Embryonic facial prominence (tissue), 1 donor: Measurements from ENCODE around the gene SERPINE2.

ENCODE experiments used
- DNase-seq: peaks from one replicate; pipeline ENCODE4 v3.0.0-alpha.2; 2016; ENCODE audit errors: extremely low spot score

Gene SERPINE2

GRCh38 chr2:224039080-224039769, at the start of gene SERPINE2:
Gene SERPINE2, minus strand, starts transcription at chr2:224039286. Its CDS starts 37,386 bp downstream, at chr2:224001900.
- DNase-seq = no peak

- no peak for DNase-seq
Measured at GRCh38 chr2:224086226-224086914, 47.3 kb upstream of the SERPINE2 start.

GRCh38 chr2:224085811-224086210, 46.7 kb upstream of the SERPINE2 start:
- DNase-seq = no peak

GRCh38 chr2:224085246-224085645, 46.2 kb upstream of the SERPINE2 start:
- DNase-seq = no peak

- no peak for DNase-seq
Measured at GRCh38 chr2:224084266-224084892, 45.3 kb upstream of the SERPINE2 start.

GRCh38 chr2:224083638-224084037, 44.6 kb upstream of the SERPINE2 start:
- no peak for DNase-seq

GRCh38 chr2:224078656-224079055, 39.6 kb upstream of the SERPINE2 start:
- no peak for DNase-seq

GRCh38 chr2:224077773-224078507, 38.9 kb upstream of the SERPINE2 start:
- no peak for DNase-seq

GRCh38 chr2:224075588-224075987, 36.5 kb upstream of the SERPINE2 start:
- no peak for DNase-seq

- no peak for DNase-seq
Measured at GRCh38 chr2:224073676-224074075, 34.6 kb upstream of the SERPINE2 start.

- no peak for DNase-seq
Measured at GRCh38 chr2:224072541-224073188, 33.6 kb upstream of the SERPINE2 start.

GRCh38 chr2:224069172-224069571, 30.1 kb upstream of the SERPINE2 start:
- no peak for DNase-seq

GRCh38 chr2:224063298-224063648, 24.2 kb upstream of the SERPINE2 start:
- no peak for DNase-seq

- DNase-seq = no peak
Measured at GRCh38 chr2:224062481-224063297, 23.6 kb upstream of the SERPINE2 start.

GRCh38 chr2:224060783-224061482, 21.8 kb upstream of the SERPINE2 start:
- no peak for DNase-seq

- DNase-seq = no peak
Measured at GRCh38 chr2:224059178-224059577, 20.1 kb upstream of the SERPINE2 start.

- no peak for DNase-seq
Measured at GRCh38 chr2:224058048-224058775, 19.1 kb upstream of the SERPINE2 start.

GRCh38 chr2:224056889-224057288, 17.8 kb upstream of the SERPINE2 start:
- no peak for DNase-seq

- DNase-seq = no peak
Measured at GRCh38 chr2:224055101-224055500, 16.0 kb upstream of the SERPINE2 start.

- no peak for DNase-seq
Measured at GRCh38 chr2:224046752-224047151, 7.7 kb upstream of the SERPINE2 start.
